ENCODE results near the gene PCDHGA4.

The PCDHGA4 gene

GRCh38 chr5:141349917-141350619 lies 4.8 kb upstream of the PCDHGA4 start, which contains the start of gene PCDHGB1:
Gene PCDHGB1, plus strand, starts transcription at chr5:141350099. Its CDS starts 162 bp downstream, at chr5:141350261.
- DNase-seq (ENCODE audit: low spot score) = peak; percentile 76
- in situ Hi-C loops (cut with MboI; ENCODE audit: low sequenced_read_pairs, unreplicated experiment) = no loop called here
- peak; percentile 43 for TF ChIP-seq CTCF (IDR thresholded peaks at IDR 0.05; ENCODE audit: borderline replicate concordance, control extremely low read depth, extremely low read depth, insufficient read depth, missing control alignments)

GRCh38 chr5:141351591-141351990 lies 3.2 kb upstream of the PCDHGA4 start:
- in situ Hi-C loops (cut with MboI; ENCODE audit: low sequenced_read_pairs, unreplicated experiment) = no loop called here
- no peak for TF ChIP-seq CTCF (IDR thresholded peaks at IDR 0.05; ENCODE audit: borderline replicate concordance, control extremely low read depth, extremely low read depth, insufficient read depth, missing control alignments)

GRCh38 chr5:141355641-141356040 lies 820 bp downstream of the PCDHGA4 start:
- TF ChIP-seq CTCF (IDR thresholded peaks at IDR 0.05; ENCODE audit: borderline replicate concordance, control extremely low read depth, extremely low read depth, insufficient read depth, missing control alignments) = no peak
- DNase-seq (ENCODE audit: low spot score) = no peak
- in situ Hi-C loops (cut with MboI; ENCODE audit: low sequenced_read_pairs, unreplicated experiment) = no loop called here

More at GRCh38 chr5:141351591-141351990, 3.2 kb upstream of the PCDHGA4 start:
- no peak for DNase-seq (ENCODE audit: low spot score)

- no peak for TF ChIP-seq CTCF (IDR thresholded peaks at IDR 0.05; ENCODE audit: borderline replicate concordance, control extremely low read depth, extremely low read depth, insufficient read depth, missing control alignments)
- in situ Hi-C loops (cut with MboI; ENCODE audit: low sequenced_read_pairs, unreplicated experiment) = no loop called here
- DNase-seq (ENCODE audit: low spot score) = no peak
These were observed 1.3 kb downstream of the PCDHGA4 start for GRCh38 chr5:141356133-141356532.

GRCh38 chr5:141356950-141357349 lies 2.1 kb downstream of the PCDHGA4 start:
- in situ Hi-C loops (cut with MboI; ENCODE audit: low sequenced_read_pairs, unreplicated experiment) = no loop called here
- no peak for DNase-seq (ENCODE audit: low spot score)
- TF ChIP-seq CTCF (IDR thresholded peaks at IDR 0.05; ENCODE audit: borderline replicate concordance, control extremely low read depth, extremely low read depth, insufficient read depth, missing control alignments) = no peak

- no peak for TF ChIP-seq CTCF (IDR thresholded peaks at IDR 0.05; ENCODE audit: borderline replicate concordance, control extremely low read depth, extremely low read depth, insufficient read depth, missing control alignments)
- peak; percentile 73 for DNase-seq (ENCODE audit: low spot score)
- in situ Hi-C loops (cut with MboI; ENCODE audit: low sequenced_read_pairs, unreplicated experiment) = no loop called here
These were observed 5.1 kb downstream of the PCDHGA4 start, which contains the start of gene PCDHGB2 for GRCh38 chr5:141359790-141360426. Gene PCDHGB2, plus strand, starts transcription at chr5:141359994. Its CDS starts 142 bp downstream, at chr5:141360136.
